Ishikawa (cell line): Measurements from ENCODE around the gene PODN.

Source experiments
- CEBPB ChIP-seq: IDR thresholded peaks from 2 replicates; pipeline ENCODE4 v1.6.1; 2012
- CREB1 ChIP-seq: IDR thresholded peaks from 2 replicates; pipeline ENCODE4 v1.6.1; 2012; ENCODE audit warnings: low read depth
- MAX ChIP-seq: IDR thresholded peaks from 2 replicates; pipeline ENCODE4 v1.6.1; 2012
- RAD21 ChIP-seq: IDR thresholded peaks from 2 replicates; pipeline ENCODE4 v1.6.1; 2012; ENCODE audit warnings: low read depth
- ZBTB7A ChIP-seq: IDR thresholded peaks from 2 replicates; pipeline ENCODE4 v1.6.1; 2012; ENCODE audit warnings: low read depth

DNA sequence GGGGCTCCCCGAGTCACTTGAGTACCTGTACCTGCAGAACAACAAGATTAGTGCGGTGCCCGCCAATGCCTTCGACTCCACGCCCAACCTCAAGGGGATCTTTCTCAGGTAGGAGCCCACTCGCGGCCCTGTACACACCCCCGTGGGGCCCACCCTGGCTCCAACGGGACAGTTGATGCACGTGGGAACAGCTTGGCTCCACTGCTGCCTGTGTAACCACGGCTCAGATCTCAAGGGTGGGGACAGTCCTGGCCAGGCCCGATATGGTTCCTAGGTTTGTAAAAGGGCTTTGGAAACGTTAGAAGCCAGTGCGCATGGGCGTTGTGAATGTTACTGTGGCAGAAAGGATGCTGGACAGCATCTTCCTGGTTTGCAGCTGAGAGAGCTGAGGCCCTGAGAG lies 18.8 kb downstream of the PODN start:
- TF ChIP-seq CEBPB (no peak), RAD21 (no peak), CREB1 (no peak), ZBTB7A (no peak), MAX (no peak)
